ENCODE data around the gene ZNF207.
A peak's percentile ranks its signal among the peaks of the same experiment; 100 is the strongest.
"Not testable (repeated sequence)": the region's sequence is repeated elsewhere in the genome, so short reads cannot be mapped to it uniquely, and the experiment has no call there.

The ZNF207 gene

DNA sequence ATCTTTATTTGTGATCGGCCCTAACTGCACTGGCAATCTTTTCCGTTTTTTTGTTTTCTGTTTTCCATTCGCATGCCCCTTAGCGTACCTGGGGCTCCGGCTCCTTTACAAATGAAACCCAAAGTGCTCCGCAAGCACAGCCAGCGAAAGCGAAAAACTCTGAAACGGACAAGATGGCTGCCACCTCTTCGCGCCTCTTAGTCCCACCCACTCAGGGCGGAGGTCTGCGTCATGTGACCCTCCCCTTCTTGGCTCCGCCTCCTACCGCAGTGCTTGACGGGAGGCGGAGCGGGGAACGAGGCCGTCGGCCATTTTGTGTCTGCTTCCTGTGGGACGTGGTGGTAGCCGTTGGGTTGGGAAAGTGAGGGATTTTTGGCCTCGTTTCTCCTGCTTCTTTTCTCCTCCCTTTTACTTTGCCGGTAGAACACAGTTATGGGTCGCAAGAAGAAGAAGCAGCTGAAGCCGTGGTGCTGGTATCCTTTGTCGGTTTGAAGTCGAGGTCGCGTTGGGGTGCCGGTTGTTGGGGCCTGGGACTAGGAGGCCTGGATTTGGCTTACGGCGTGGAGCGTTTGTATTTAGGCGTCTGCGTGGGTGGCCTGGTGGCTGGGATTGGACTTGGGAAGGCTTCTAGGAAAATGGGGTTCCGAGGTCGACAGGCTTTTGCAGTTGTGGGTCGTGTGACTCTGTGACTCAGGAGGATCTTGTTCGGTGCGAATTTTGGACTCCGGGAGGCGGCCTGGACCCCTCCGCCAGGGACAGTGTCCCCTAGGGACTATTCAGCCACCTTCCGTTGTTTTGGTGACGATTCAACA is at the start of gene ZNF207:
Gene ZNF207, plus strand, starts transcription at position 304 of the 812 bp plus-strand sequence. Its CDS starts 129 bp downstream, at position 433.
- peak; percentile 91 for DNase-seq

DNA sequence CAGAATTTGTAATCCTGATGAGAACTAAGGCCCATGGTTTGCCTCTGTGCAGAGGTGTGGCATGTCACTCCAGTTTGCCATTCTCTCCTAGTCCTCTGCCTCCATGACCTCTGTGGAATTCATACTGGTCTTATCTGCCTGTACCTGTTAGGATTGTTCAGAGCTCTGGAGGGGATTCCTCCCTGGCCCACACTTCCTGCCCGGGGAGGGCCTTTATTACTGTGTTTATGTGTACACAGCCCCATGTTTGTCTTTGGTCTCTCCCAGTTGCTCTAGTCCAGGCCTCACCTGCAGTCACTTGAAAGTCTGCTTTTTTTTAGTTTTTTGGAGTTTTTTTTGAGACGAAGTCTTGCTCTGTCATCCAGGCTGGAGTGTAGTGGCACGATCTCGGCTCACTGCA is 47.9 kb upstream of the ZNF207 start:
- no peak for DNase-seq

- DNase-seq = no peak
Measured at GRCh38 chr17:32302860-32303649, 46.9 kb upstream of the ZNF207 start.

- DNase-seq = no peak
Measured at GRCh38 chr17:32303781-32304288, 46.1 kb upstream of the ZNF207 start.

GRCh38 chr17:32305049-32305448 is 44.9 kb upstream of the ZNF207 start:
- no peak for DNase-seq

DNA sequence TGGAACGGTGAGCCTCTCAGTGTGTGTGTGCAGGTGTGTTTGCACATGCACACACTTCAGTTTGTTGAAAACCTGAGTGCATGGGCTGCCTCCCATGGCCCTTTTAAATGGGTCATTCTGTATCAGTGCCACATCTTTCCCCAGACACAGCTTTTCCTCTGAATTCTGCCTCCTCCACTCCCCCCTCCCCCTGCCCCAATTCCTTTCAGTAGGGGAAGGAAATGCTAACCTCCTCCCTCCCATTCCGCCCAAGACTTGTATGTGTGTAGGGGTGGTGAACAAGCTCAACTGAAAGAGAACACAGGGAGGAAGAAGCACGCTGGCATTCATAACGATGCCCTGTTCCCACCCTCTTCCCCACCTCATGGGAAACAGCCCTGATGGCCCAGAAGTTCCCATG is 42.3 kb upstream of the ZNF207 start:
- no peak for DNase-seq

DNA sequence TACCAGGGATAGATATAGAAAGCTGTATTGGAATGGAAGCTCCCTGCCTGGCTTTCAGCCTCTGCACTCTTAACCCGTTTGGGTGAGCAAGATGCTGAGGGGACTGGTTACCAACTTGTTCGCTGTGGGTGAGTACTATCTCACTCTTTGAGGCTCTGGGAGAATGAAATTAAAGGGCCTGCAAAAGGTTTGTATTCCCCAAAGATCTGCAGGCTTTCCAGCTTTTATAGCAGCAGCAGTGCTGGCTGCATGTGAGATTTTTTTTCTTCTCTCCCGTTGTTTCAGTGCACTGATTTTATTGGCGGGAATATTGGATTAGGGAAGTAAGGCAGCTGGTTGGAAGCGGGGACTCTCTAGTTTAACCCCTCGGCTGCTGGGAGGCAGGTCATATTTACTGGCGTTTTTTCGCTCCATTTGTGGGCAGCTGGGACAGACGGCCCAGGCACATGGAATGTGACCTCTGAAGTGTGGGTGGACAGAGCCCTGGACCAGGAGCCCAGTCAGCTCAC is 38.9 kb upstream of the ZNF207 start:
- no peak for DNase-seq

- DNase-seq = no peak
Measured at GRCh38 chr17:32314636-32315035, 35.3 kb upstream of the ZNF207 start.

DNA sequence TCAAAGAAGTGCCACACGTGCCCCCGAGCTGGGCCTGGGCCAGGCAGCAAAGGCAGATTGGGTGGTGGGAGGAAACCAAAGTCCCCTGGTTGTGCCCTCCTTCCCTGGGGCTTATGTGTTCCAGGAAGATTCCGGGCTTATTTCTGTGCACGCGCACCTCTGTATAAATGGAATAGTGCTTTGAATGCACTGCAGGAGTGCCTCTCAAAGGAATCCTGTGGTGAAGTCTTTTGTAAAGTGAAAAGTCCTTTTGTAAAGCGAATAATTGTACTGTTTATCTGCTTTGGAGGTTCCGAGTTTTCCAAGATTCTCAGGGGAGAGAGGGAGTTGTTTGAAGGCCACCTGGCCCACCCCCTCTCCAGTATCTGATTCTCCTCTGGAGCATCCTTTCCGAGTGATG is 34.8 kb upstream of the ZNF207 start:
- DNase-seq = no peak

GRCh38 chr17:32316653-32317052 is 33.3 kb upstream of the ZNF207 start:
- not testable (repeated sequence) for DNase-seq

- no peak for DNase-seq
Measured at GRCh38 chr17:32317353-32317752, 32.6 kb upstream of the ZNF207 start.

- DNase-seq = no peak
Measured at GRCh38 chr17:32318071-32318470, 31.9 kb upstream of the ZNF207 start.

DNA sequence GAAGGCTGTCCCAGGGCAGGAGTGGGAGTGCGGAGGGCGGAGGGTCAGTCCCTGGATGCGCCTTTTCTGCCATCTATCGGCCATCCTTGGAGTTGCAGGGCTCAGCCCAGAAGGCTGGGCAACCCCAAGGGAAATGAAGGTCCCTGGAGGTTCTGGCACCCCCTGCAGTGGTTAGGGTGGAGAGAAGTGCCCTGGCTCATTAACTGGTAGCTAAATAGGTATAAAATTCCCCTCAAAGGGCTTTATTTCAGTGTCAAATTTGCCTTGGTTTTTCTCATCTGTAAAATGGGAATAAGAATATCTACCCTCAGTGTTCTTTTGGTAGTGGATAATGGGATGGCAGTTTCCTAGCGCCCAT is 30.4 kb upstream of the ZNF207 start:
- peak; percentile 58 for DNase-seq

DNA sequence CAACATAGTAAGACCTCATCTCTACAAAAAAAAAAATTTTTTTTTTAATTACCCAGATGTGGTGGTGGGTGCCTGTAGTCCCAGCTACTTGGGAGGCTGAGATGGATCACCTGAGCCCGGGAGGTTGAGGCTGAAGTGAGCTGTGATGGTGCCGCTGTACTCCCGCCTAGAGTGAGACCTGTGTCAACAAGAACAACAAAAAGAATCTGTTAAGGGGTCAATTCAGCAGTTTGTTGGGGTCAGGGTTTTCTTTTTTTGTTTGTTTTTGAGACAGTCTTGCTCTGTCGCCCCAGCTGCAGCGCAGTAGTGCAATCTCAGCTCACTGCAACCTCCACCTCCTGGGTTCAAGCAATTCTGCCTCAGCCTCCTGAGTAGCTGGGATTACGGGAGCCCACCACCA is 29.9 kb upstream of the ZNF207 start:
- DNase-seq = not testable (repeated sequence)

DNA sequence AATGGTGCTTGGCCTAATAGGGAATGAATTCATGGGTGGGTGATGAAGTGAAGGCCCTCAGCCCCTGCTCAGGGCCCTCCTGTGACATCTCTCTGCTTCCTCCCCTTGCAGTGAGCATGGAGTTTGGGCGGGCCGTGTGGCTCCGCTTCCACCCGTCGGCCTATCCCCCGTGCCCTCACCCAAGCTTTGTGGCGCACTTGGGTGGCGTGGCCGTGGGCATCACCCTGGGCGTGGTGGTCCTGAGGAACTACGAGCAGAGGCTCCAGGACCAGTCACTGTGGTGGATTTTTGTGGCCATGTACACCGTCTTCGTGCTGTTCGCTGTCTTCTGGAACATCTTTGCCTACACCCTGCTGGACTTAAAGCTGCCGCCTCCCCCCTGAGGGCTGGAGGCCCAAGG is 29.1 kb upstream of the ZNF207 start:
- no peak for DNase-seq

- DNase-seq = no peak
Measured at GRCh38 chr17:32323046-32323445, 26.9 kb upstream of the ZNF207 start.

- no peak for DNase-seq
Measured at GRCh38 chr17:32323811-32324491, 26.0 kb upstream of the ZNF207 start.

DNA sequence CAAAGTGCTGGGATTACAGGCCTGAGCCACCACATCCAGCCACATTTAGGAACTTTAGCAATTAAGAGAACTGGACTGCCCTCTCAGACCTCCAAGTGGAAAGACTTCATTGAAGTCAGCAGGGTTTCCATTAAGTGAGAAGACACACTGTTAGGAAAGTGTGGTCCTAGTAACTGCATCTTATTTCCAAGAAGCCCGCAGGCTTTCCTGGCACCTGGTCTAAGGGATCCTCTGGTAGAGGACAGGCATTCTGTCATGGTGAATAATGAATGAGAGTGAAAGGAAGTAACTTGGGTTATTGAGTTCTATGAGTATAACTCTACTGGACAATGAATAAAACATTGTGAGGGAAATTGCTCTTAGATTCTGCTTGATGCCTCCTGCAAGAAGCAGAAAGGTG is 22.0 kb upstream of the ZNF207 start:
- no peak for DNase-seq

DNA sequence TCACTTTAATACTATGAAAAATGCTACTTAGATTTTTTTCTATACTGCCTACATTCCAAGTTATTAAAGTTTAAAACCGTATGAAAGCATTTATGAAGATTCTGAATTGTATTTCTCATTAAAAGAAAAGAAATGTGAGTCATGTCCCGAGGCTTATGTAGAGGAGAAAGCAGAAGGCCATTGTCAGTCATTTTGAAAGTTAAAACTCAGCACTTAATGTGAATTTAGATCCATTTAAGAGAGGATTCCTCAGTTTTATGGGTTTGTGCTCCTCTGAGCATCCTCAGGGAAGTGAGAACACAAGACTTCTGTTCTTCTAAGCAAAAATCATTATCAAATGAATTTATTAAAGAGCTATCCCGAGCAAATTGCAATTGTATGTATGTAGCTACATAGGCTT is 19.8 kb upstream of the ZNF207 start:
- DNase-seq = no peak

DNA sequence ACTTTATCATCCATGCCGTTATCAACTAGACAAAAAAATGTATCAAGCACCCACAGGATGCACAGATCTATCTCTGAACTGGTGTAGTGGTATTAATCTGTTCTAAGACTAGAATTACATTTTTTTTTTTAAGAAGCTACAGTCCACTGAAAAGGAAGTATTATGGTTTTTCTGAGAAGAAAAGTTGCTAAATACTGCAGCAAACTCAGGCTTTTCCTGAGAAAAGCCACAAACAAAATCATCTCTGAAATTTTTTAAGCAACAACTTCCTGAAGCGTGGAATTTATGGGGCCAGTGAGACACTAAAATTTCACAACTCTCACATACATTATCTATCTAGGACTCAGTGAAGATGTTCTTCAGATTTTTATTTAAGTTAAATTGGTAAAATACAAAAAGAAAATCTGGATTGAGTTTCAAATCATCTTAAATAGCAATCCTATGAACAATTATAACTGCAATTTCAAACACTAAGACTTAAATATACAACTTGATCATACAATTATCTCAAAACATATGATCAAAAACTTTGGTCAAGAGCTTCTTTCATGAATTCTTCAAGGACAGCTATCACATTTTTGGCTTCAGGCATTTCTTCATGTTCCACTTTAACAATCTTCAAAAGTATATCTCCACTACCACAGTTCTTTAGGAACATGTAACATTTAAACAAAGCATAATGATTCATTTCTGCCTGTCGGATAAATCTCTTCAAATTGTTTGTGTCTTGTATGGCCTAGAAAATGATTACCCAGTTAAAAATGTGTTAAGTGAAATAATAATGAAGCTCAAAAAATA is 18.5 kb upstream of the ZNF207 start:
- DNase-seq = no peak

- no peak for DNase-seq
Measured at GRCh38 chr17:32333187-32333586, 16.8 kb upstream of the ZNF207 start.

DNA sequence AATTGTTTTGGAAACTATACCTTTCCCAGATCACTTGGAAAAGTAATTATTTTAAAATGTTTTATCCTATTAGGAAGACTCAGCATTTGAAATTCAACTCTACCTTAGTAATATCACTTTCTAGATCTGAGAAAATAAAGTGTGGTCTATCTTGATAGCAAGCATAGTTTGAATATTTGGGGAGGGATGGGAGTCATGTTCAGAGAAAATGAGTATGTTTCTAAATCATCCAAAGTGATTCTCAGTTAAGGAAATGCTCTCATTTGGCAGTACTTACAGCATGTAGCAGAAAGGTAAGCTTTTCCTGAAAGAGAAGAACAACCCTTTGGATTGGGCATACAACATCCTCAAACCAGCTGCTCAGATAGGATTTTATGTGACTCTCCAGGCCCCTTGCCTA is 14.9 kb upstream of the ZNF207 start:
- no peak for DNase-seq

Data from activated CD4-positive, alpha-beta T cell treated with anti-CD3 and anti-CD28 coated beads for 1 hour (primary cell).